ENCODE results near the gene EHBP1.

EHBP1 gene

GRCh38 chr2:62968168-62968567, 262.7 kb downstream of the EHBP1 start:
- Histone ChIP-seq H3K9me3 (ENCODE audit: control insufficient read depth, insufficient read depth, low read depth, low read length) (no peaks in the 10 kb centered on the region), H3K27ac (ENCODE audit: extremely low read depth, low read depth, low read length) (no peak overlapping the region), H3K4me1 (ENCODE audit: control insufficient read depth, insufficient read depth, low read length) (peaks cover 7% of the 10 kb centered on the region; the same call in 1 of the 2 replicates), H3K36me3 (ENCODE audit: control insufficient read depth in 2 of 2, insufficient read depth in 1 of 2, low read length in 2 of 2) (no peaks in the 10 kb centered on the region), H3K4me3 (ENCODE audit: low read depth, low read length) (no peak overlapping the region)
- TF ChIP-seq ZNF202 (tag by site-specific recombination; IDR thresholded peaks at IDR 0.05; ENCODE audit: borderline replicate concordance) (no peak), ZBTB17 (tag by site-specific recombination; IDR thresholded peaks at IDR 0.05) (no peak), GLIS1 (tag by site-specific recombination; IDR thresholded peaks at IDR 0.05) (no peak), IKZF3 (tag by site-specific recombination; IDR thresholded peaks at IDR 0.05) (no peak), KLF8 (tag by site-specific recombination; IDR thresholded peaks at IDR 0.05) (no peak), ZNF580 (tag by site-specific recombination; IDR thresholded peaks at IDR 0.05) (no peak), KLF7 (tag by site-specific recombination; IDR thresholded peaks at IDR 0.05; ENCODE audit: borderline replicate concordance) (no peak), KLF1 (tag by site-specific recombination; IDR thresholded peaks at IDR 0.05) (no peak), ZNF561 (tag by site-specific recombination; IDR thresholded peaks at IDR 0.05; ENCODE audit: borderline replicate concordance) (no peak), ZNF530 (tag by site-specific recombination; IDR thresholded peaks at IDR 0.05; ENCODE audit: low read depth) (no peak), ZNF274 (IDR thresholded peaks at IDR 0.05; ENCODE audit: low read length) (no peak), ZNF274 (tag by site-specific recombination; IDR thresholded peaks at IDR 0.05; ENCODE audit: borderline replicate concordance) (no peak), ZNF544 (tag by site-specific recombination; IDR thresholded peaks at IDR 0.05) (no peak), ZNF211 (tag by site-specific recombination; IDR thresholded peaks at IDR 0.05; ENCODE audit: low read depth) (no peak), ZNF324 (tag by site-specific recombination; IDR thresholded peaks at IDR 0.05) (no peak), EGR2 (tag by site-specific recombination; IDR thresholded peaks at IDR 0.05; ENCODE audit: low read depth) (no peak), FEZF1 (tag by site-specific recombination; IDR thresholded peaks at IDR 0.05) (no peak)
- POLR2A ChIA-PET: no interaction called here
- CTCF ChIA-PET: no interaction called here

- CTCF ChIA-PET: no interaction called here
Observed at GRCh38 chr2:62968668-62969067, 263.2 kb downstream of the EHBP1 start.

More at GRCh38 chr2:62968668-62969067, 263.2 kb downstream of the EHBP1 start:
- H3K27ac ChIP-seq (ENCODE audit: extremely low read depth, low read depth, low read length): no peak overlapping the region
- no peak overlapping the region for H3K4me3 ChIP-seq (ENCODE audit: low read depth, low read length)
- POLR2A ChIA-PET: no interaction called here
- no peaks in the 10 kb centered on the region for H3K36me3 ChIP-seq (ENCODE audit: control insufficient read depth in 2 of 2, insufficient read depth in 1 of 2, low read length in 2 of 2)
- no peak for TF ChIP-seq MYNN (tag by site-specific recombination; IDR thresholded peaks at IDR 0.05; ENCODE audit: borderline replicate concordance)
- TF ChIP-seq ZNF10 (tag by site-specific recombination; IDR thresholded peaks at IDR 0.05): no peak
- no peak for TF ChIP-seq ZFP69B (tag by site-specific recombination; IDR thresholded peaks at IDR 0.05)
- TF ChIP-seq ZSCAN23 (tag by site-specific recombination; IDR thresholded peaks at IDR 0.05): no peak
- TF ChIP-seq REST (tag by site-specific recombination; IDR thresholded peaks at IDR 0.05): no peak
- H3K4me1 ChIP-seq (ENCODE audit: control insufficient read depth, insufficient read depth, low read length): peaks cover 7% of the 10 kb centered on the region; the same call in 1 of the 2 replicates
- H3K9me3 ChIP-seq (ENCODE audit: control insufficient read depth, insufficient read depth, low read depth, low read length): no peaks in the 10 kb centered on the region
